ENCODE measurements around the gene APLP1. TPM values are rescaled to one million over a fixed set of nuclear protein-coding genes. Genes with fewer than 3 reads are reported as not detected.

Gene APLP1
- total and polyA plus RNA-seq, 12 donors, result 2.7 to 63.5 (median 24.9) TPM

- 91 to 93% methylated on average over 21 of the region's 21 CpGs for WGBS, 2 donors
- ATAC-seq (no peak), DNase-seq (no peak)
- Histone ChIP-seq H3K27me3 (no peaks in the 10 kb centered on the region), H3K27ac (no peak overlapping the region), H3K4me1 (peaks cover 0 to 23% (median 12%) of the 10 kb centered on the region in 9 donors), H3K9me3 (no peaks in the 10 kb centered on the region), H3K4me3 (no peak overlapping the region), H3K36me3 (peaks cover 0 to 73% (median 7%) of the 10 kb centered on the region in 9 donors)
- TF ChIP-seq CTCF (IDR thresholded peaks at IDR 0.05), result no peak
- intact Hi-C loops (cut with DNase I), result loop anchor here in 2 of 10 donors (5.0 kb wide), 1 partner anchor 36 kb away; no protein-coding TSS in a partner anchor
These were observed 27.7 kb downstream of the APLP1 start for GRCh38 chr19:35895911-35896642.

- H3K36me3 ChIP-seq, result peaks cover 0 to 67% (median 7%) of the 10 kb centered on the region in 9 donors
- H3K27ac ChIP-seq, result no peak overlapping the region
- no peaks in the 10 kb centered on the region for H3K9me3 ChIP-seq
- H3K4me3 ChIP-seq, result no peak overlapping the region
- intact Hi-C loops (cut with DNase I), result loop anchor here in 2 of 10 donors (5.0 kb wide), 1 partner anchor 36 kb away; no protein-coding TSS in a partner anchor
- no peaks in the 10 kb centered on the region for H3K27me3 ChIP-seq
- ATAC-seq (no peak), DNase-seq (no peak)
- peaks cover 0 to 28% (median 12%) of the 10 kb centered on the region in 9 donors for H3K4me1 ChIP-seq
- 97 to 98% methylated on average over 13 of the region's 13 CpGs for WGBS, 2 donors
- no peak for TF ChIP-seq CTCF (IDR thresholded peaks at IDR 0.05)
These were observed 28.3 kb downstream of the APLP1 start for GRCh38 chr19:35896643-35897040.

GRCh38 chr19:35897706-35898451 lies 29.5 kb downstream of the APLP1 start:
- ATAC-seq, result no peak
- H3K4me3 ChIP-seq, result peak overlapping the region in 8 of 10 donors; percentile 64 to 88 (median 78)
- peaks cover 0 to 36% (median 12%) of the 10 kb centered on the region in 9 donors for H3K4me1 ChIP-seq
- H3K27me3 ChIP-seq, result no peaks in the 10 kb centered on the region
- H3K36me3 ChIP-seq, result peaks cover 0 to 55% (median 5%) of the 10 kb centered on the region in 9 donors
- intact Hi-C loops (cut with DNase I), result loop anchor here in 3 of 10 donors (2.0 to 5.0 kb wide), 2 partner anchors 33 to 34 kb away; no protein-coding TSS in a partner anchor
- no peak for DNase-seq
- H3K9me3 ChIP-seq, result no peaks in the 10 kb centered on the region
- H3K27ac ChIP-seq, result peak overlapping the region in 9 of 10 donors; percentile 52 to 96 (median 85)
- WGBS, 2 donors, result 92 to 94% methylated on average over 13 of the region's 13 CpGs
- TF ChIP-seq CTCF (IDR thresholded peaks at IDR 0.05), result no peak

- 20 to 22% methylated on average over 17 of the region's 17 CpGs for WGBS, 2 donors
- no peak for DNase-seq
- Histone ChIP-seq H3K27me3 (no peaks in the 10 kb centered on the region), H3K36me3 (peaks cover 0 to 49% (median 3%) of the 10 kb centered on the region in 9 donors), H3K4me1 (peaks cover 0 to 41% (median 12%) of the 10 kb centered on the region in 9 donors), H3K4me3 (peak overlapping the region; percentile 45 to 88 (median 78)), H3K9me3 (no peaks in the 10 kb centered on the region), H3K27ac (peak overlapping the region; percentile 5 to 96 (median 83))
- intact Hi-C loops (cut with DNase I), result loop anchor here in 3 of 10 donors (2.0 to 5.0 kb wide), 2 partner anchors 32 to 34 kb away; no protein-coding TSS in a partner anchor
- TF ChIP-seq CTCF (IDR thresholded peaks at IDR 0.05), result no peak
- peak in 1 of 8 donors; percentile 9 for ATAC-seq
These were observed 30.1 kb downstream of the APLP1 start for GRCh38 chr19:35898499-35898809.
